ENCODE measurements around the gene TMEM163.

DNA sequence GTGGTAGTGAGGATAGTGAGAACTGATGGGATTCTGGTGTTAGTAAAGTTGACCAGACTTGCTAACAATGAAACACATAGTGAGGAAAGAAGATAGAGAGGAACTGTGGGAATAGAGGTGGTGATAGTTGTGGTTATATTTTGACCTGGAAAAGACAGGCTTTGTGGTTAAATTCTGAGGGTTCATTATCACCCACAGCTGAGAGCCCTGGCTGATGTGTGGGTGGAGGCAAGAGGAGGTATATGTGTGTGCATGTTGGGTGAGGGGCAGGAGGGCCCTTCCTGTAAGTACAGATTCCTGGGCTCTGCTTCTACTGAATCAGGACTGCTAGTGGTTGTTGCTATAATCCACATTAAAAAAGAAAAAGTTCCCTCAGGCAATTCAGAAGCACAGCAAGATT lies 26.2 kb upstream of the TMEM163 start:
- TF ChIP-seq, protein P1, sequence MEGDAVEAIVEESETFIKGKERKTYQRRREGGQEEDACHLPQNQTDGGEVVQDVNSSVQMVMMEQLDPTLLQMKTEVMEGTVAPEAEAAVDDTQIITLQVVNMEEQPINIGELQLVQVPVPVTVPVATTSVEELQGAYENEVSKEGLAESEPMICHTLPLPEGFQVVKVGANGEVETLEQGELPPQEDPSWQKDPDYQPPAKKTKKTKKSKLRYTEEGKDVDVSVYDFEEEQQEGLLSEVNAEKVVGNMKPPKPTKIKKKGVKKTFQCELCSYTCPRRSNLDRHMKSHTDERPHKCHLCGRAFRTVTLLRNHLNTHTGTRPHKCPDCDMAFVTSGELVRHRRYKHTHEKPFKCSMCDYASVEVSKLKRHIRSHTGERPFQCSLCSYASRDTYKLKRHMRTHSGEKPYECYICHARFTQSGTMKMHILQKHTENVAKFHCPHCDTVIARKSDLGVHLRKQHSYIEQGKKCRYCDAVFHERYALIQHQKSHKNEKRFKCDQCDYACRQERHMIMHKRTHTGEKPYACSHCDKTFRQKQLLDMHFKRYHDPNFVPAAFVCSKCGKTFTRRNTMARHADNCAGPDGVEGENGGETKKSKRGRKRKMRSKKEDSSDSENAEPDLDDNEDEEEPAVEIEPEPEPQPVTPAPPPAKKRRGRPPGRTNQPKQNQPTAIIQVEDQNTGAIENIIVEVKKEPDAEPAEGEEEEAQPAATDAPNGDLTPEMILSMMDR (IDR thresholded peaks at IDR 0.05) = no peak
- no peak for TF ChIP-seq POLR2A (IDR thresholded peaks at IDR 0.05)
